ENCODE results near the gene UBXN4. TPM values are rescaled to one million over a fixed set of nuclear protein-coding genes. Genes with fewer than 3 reads are reported as not detected.

UBXN4 gene
- total and polyA plus RNA-seq, 2 donors (not counting 3 experiments of a cell fraction or from before 2014, with no cell fraction given) = 40.8 to 108 TPM

DNA sequence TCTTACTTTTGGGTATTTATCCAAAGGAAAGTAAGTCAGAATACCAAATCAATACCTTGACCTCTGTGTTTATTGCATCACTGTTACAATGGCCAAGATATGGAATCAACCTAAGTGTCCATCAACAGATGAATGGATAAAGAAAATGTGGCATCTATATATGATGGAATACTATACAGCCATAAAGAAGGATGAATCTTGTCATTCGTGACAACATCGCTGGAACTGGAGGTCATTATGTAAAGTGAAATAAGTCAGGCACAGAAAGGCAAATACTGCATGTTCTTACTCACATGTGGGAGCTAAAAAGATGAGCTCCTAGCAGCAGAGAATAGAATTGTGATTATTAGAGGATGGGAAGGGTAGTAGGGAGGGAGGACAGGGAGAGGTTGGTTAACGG, 60.7 kb downstream of the UBXN4 start:
- Histone ChIP-seq H3K27me3 (ENCODE audit: control insufficient read depth in 2 of 2, insufficient read depth in 2 of 2, low read length in 2 of 2) (peaks cover 0 to 2% of the 10 kb centered on the region in 2 experiments), H3K4me1 (ENCODE audit: control insufficient read depth, extremely low read depth, insufficient read depth, low read length) (no peaks in the 10 kb centered on the region), H3K4me3 (replicated peaks in 1 of 3; ENCODE audit: insufficient read depth in 1 of 3, low read depth in 1 of 3, low read length in 3 of 3) (no peak overlapping the region), H3K4me2 (ENCODE audit: insufficient read depth, low read length) (no peak overlapping the region), H3K27ac (ENCODE audit: insufficient read depth, low read depth, low read length) (no peak overlapping the region), H4K20me1 (replicated peaks; ENCODE audit: control insufficient read depth, extremely low read depth, insufficient read depth, low read length) (no peaks in the 10 kb centered on the region), H3K9ac (replicated peaks; ENCODE audit: extremely low read depth, insufficient read depth, low read length) (no peak overlapping the region), H2AFZ (ENCODE audit: low read depth, low read length) (no peak overlapping the region), H3K9me3 (replicated peaks; ENCODE audit: control insufficient read depth, insufficient read depth, low read length) (no peaks in the 10 kb centered on the region), H3K79me2 (ENCODE audit: control insufficient read depth, insufficient read depth, low read length) (no peaks in the 10 kb centered on the region), H3K9me1 (replicated peaks; ENCODE audit: control insufficient read depth, extremely low read depth, insufficient read depth, low read length) (no peaks in the 10 kb centered on the region), H3K36me3 (ENCODE audit: control insufficient read depth in 2 of 2, extremely low read depth in 1 of 2, insufficient read depth in 2 of 2, low read length in 2 of 2) (no peaks in the 10 kb centered on the region)
- no peak for DNase-seq (ENCODE audit: low read depth, low spot score)
- intact Hi-C loops (cut with micrococcal nuclease) = no loop called here
- POLR2A ChIA-PET = interaction anchor here (0.6 kb wide), 1 partner anchor 1306 kb away, joined by 4 read pairs; no protein-coding TSS in a partner anchor
- no peak for FAIRE-seq
- CTCF ChIA-PET = interaction anchor here (0.6 kb wide), 1 partner anchor 599 kb away, joined by 3 read pairs; no protein-coding TSS in a partner anchor
- dilution Hi-C loops (cut with MboI; ENCODE audit: extremely low pct_ligation_motif_present, low sequenced_read_pairs) = no loop called here
- BruUV-seq (replicated peaks) = no TSS peak
- no peak for TF ChIP-seq GATA2 (IDR thresholded peaks at IDR 0.05; ENCODE audit: insufficient read depth, insufficient read length, low read depth, low read length)
- TF ChIP-seq, protein P1, sequence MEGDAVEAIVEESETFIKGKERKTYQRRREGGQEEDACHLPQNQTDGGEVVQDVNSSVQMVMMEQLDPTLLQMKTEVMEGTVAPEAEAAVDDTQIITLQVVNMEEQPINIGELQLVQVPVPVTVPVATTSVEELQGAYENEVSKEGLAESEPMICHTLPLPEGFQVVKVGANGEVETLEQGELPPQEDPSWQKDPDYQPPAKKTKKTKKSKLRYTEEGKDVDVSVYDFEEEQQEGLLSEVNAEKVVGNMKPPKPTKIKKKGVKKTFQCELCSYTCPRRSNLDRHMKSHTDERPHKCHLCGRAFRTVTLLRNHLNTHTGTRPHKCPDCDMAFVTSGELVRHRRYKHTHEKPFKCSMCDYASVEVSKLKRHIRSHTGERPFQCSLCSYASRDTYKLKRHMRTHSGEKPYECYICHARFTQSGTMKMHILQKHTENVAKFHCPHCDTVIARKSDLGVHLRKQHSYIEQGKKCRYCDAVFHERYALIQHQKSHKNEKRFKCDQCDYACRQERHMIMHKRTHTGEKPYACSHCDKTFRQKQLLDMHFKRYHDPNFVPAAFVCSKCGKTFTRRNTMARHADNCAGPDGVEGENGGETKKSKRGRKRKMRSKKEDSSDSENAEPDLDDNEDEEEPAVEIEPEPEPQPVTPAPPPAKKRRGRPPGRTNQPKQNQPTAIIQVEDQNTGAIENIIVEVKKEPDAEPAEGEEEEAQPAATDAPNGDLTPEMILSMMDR (IDR thresholded peaks at IDR 0.05; ENCODE audit: extremely low read depth in 1 of 2, insufficient read depth in 1 of 2, low read depth in 1 of 2, low read length in 2 of 2) = no peak
- TF ChIP-seq, protein P2, sequence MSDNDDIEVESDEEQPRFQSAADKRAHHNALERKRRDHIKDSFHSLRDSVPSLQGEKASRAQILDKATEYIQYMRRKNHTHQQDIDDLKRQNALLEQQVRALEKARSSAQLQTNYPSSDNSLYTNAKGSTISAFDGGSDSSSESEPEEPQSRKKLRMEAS (IDR thresholded peaks at IDR 0.05; ENCODE audit: insufficient read depth, insufficient read length) = no peak
- no peak for TF ChIP-seq FOS (IDR thresholded peaks at IDR 0.05; ENCODE audit: borderline replicate concordance, insufficient read depth, low read length)
- no peak for TF ChIP-seq JUN (IDR thresholded peaks at IDR 0.05; ENCODE audit: borderline replicate concordance, insufficient read depth, insufficient read length, low read depth)
- no peak for TF ChIP-seq POLR2AphosphoS5 (IDR thresholded peaks at IDR 0.05; ENCODE audit: insufficient read depth, low read depth, low read length)
- TF ChIP-seq MYC (IDR thresholded peaks at IDR 0.05; ENCODE audit: low read depth, low read length) = no peak
- TF ChIP-seq EZH2 (IDR thresholded peaks at IDR 0.05; ENCODE audit: borderline replicate concordance, low read depth, low read length, severe bottlenecking) = no peak
- no peak for TF ChIP-seq POLR2A (IDR thresholded peaks at IDR 0.05; ENCODE audit: low read depth, low read length)

Data from endothelial cell of umbilical vein (primary cell).